Thymus (tissue), 11 donors: ENCODE results near the gene DNAAF1. TPM values are rescaled to one million over a fixed set of nuclear protein-coding genes. Genes with fewer than 3 reads are reported as not detected.
"Not testable (repeated sequence)": the region's sequence is repeated elsewhere in the genome, so short reads cannot be mapped to it uniquely, and the experiment has no call there.

Experiments
- DNase-seq, 9 donors: peaks; one replicate each; pipeline ENCODE4 v3.0.0-alpha.2; 2013; ENCODE audit warnings: low spot score in 9 of 9, low read depth in 6 of 9, missing footprints in 1 of 9
- H3K27ac ChIP-seq, 2 donors: one replicate each; pipeline ENCODE4 v1.5.1; 2013; ENCODE audit warnings: control low read depth in 1 of 2, low read depth in 1 of 2, low read length in 1 of 2, mild to moderate bottlenecking in 1 of 2, moderate library complexity in 1 of 2
- H3K27me3 ChIP-seq, 2 donors: one replicate each; pipeline ENCODE4 v1.5.1; 2013; ENCODE audit warnings: low read length in 1 of 2; ENCODE audit not compliant: control insufficient read depth in 2 of 2, insufficient read depth in 1 of 2
- H3K36me3 ChIP-seq, 2 donors: one replicate each; pipeline ENCODE4 v1.5.1; 2013; ENCODE audit warnings: low read length in 1 of 2, mild to moderate bottlenecking in 1 of 2, moderate library complexity in 1 of 2; ENCODE audit not compliant: control insufficient read depth in 2 of 2, insufficient read depth in 2 of 2
- H3K4me1 ChIP-seq, 2 donors: one replicate each; pipeline ENCODE4 v1.5.1; 2013; ENCODE audit warnings: low read length in 2 of 2; ENCODE audit not compliant: control insufficient read depth in 2 of 2, insufficient read depth in 2 of 2
- H3K4me3 ChIP-seq, 2 donors: one replicate each; pipeline ENCODE4 v1.5.1; 2013; ENCODE audit warnings: low read length in 2 of 2, control low read depth in 1 of 2, mild to moderate bottlenecking in 1 of 2
- H3K9me3 ChIP-seq, 2 donors: one replicate each; pipeline ENCODE4 v1.5.1; 2013; ENCODE audit warnings: low read length in 1 of 2, mild to moderate bottlenecking in 1 of 2; ENCODE audit not compliant: control insufficient read depth in 2 of 2, insufficient read depth in 1 of 2
- WGBS: extraction: QIAGEN DNeasy Blood & Tissue Kit; methylation state at CpG from one replicate; pipeline ENCODE4 v1.1.7; 2013; 5-methylcytosine and 5-hydroxymethylcytosine counted together
- polyA plus RNA-seq: library from polyadenylated mRNA; stranded (reverse); fragments of 200-250 nt; gene quantifications from one replicate; pipeline ENCODE4 v1.2.3, GENCODE V29; 2013
- total RNA-seq: library from RNA; stranded (reverse); fragments of 120-200 nt; gene quantifications from one replicate; pipeline ENCODE4 v1.2.4, GENCODE V29; 2013
- donor health status: healthy.

Gene DNAAF1
- total and polyA plus RNA-seq, 2 donors = 0.09 to 3.1 TPM

GRCh38 chr16:84105948-84106740 is 39.0 kb upstream of the DNAAF1 start:
- no peaks in the 10 kb centered on the region for H3K9me3 ChIP-seq
- DNase-seq = no peak
- no peak overlapping the region for H3K4me3 ChIP-seq
- H3K4me1 ChIP-seq = no peaks in the 10 kb centered on the region
- peaks cover 21 to 25% of the 10 kb centered on the region in 2 donors for H3K36me3 ChIP-seq
- H3K27ac ChIP-seq = no peak overlapping the region
- WGBS = 96% methylated on average over 13 of the region's 13 CpGs
- no peaks in the 10 kb centered on the region for H3K27me3 ChIP-seq

- Histone ChIP-seq H3K36me3 (peaks cover 19 to 21% of the 10 kb centered on the region in 2 donors), H3K27ac (no peak overlapping the region), H3K4me1 (no peaks in the 10 kb centered on the region), H3K9me3 (no peaks in the 10 kb centered on the region), H3K4me3 (no peak overlapping the region), H3K27me3 (no peaks in the 10 kb centered on the region)
- whole genome bisulfite sequencing = 95% methylated on average over 2 of the region's 2 CpGs
- DNase-seq = no peak
Observed at GRCh38 chr16:84107921-84108320, 37.2 kb upstream of the DNAAF1 start.

- no peak overlapping the region for H3K27ac ChIP-seq
- H3K9me3 ChIP-seq = no peaks in the 10 kb centered on the region
- no peaks in the 10 kb centered on the region for H3K4me1 ChIP-seq
- DNase-seq = no peak
- WGBS = 95% methylated on average over 6 of the region's 6 CpGs
- no peaks in the 10 kb centered on the region for H3K27me3 ChIP-seq
- no peak overlapping the region for H3K4me3 ChIP-seq
- peaks cover 19 to 21% of the 10 kb centered on the region in 2 donors for H3K36me3 ChIP-seq
Observed at GRCh38 chr16:84109598-84110335, 35.3 kb upstream of the DNAAF1 start.

- Histone ChIP-seq H3K4me3 (no peak overlapping the region), H3K9me3 (no peaks in the 10 kb centered on the region), H3K36me3 (peaks cover 19 to 21% of the 10 kb centered on the region in 2 donors), H3K4me1 (peaks cover 5% of the 10 kb centered on the region in 2 donors), H3K27ac (no peak overlapping the region), H3K27me3 (no peaks in the 10 kb centered on the region)
- no peak for DNase-seq
- 97% methylated on average over 3 of the region's 3 CpGs for WGBS
Observed at GRCh38 chr16:84110527-84110926, 34.6 kb upstream of the DNAAF1 start.

- 87% methylated on average over 3 of the region's 3 CpGs for WGBS
Observed at GRCh38 chr16:84111525-84111924, 33.6 kb upstream of the DNAAF1 start.

GRCh38 chr16:84111949-84112348 is 33.2 kb upstream of the DNAAF1 start:
- not testable (repeated sequence) for H3K27me3 ChIP-seq, H3K27ac ChIP-seq, H3K4me3 ChIP-seq, H3K9me3 ChIP-seq, H3K4me1 ChIP-seq, DNase-seq
- WGBS = 97% methylated on average over 3 of the region's 3 CpGs
- H3K36me3 ChIP-seq = peaks cover 14 to 20% of the 10 kb centered on the region in 2 donors

More at GRCh38 chr16:84111525-84111924, 33.6 kb upstream of the DNAAF1 start:
- DNase-seq = no peak
- Histone ChIP-seq H3K36me3 (peaks cover 17 to 21% of the 10 kb centered on the region in 2 donors), H3K27me3 (no peaks in the 10 kb centered on the region), H3K4me3 (no peak overlapping the region), H3K4me1 (peaks cover 6% of the 10 kb centered on the region in 2 donors), H3K27ac (no peak overlapping the region), H3K9me3 (no peaks in the 10 kb centered on the region)

- no peaks in the 10 kb centered on the region for H3K36me3 ChIP-seq
- H3K9me3 ChIP-seq = no peaks in the 10 kb centered on the region
- DNase-seq = peak in 6 of 9 donors; percentile 27 to 82 (median 56)
- no peaks in the 10 kb centered on the region for H3K27me3 ChIP-seq
- H3K27ac ChIP-seq = peak overlapping the region; percentile 86 to 98
- H3K4me1 ChIP-seq = peaks cover 8 to 13% of the 10 kb centered on the region in 2 donors
- 3% methylated on average over 57 of the region's 57 CpGs for WGBS
- peak overlapping the region; percentile 89 to 97 for H3K4me3 ChIP-seq
Observed at GRCh38 chr16:84115919-84116719, 29.0 kb upstream of the DNAAF1 start.

GRCh38 chr16:84116720-84117493 is 28.2 kb upstream of the DNAAF1 start, which contains the start of gene MBTPS1:
Gene MBTPS1, minus strand, starts transcription at chr16:84116942. Its CDS starts 15,159 bp downstream, at chr16:84101783.
- H3K36me3 ChIP-seq = no peaks in the 10 kb centered on the region
- H3K27ac ChIP-seq = peak within 1 kb of the TSS; percentile 86 to 98
- no peaks in the 10 kb centered on the region for H3K27me3 ChIP-seq
- H3K4me3 ChIP-seq = peak within 1 kb of the TSS; percentile 89 to 97
- peak; percentile 79 to 98 (median 92) for DNase-seq
- H3K4me1 ChIP-seq = peaks cover 8 to 13% of the 10 kb centered on the region in 2 donors
- under 1% methylated on average over 94 of the region's 94 CpGs for WGBS
- no peaks in the 10 kb centered on the region for H3K9me3 ChIP-seq
